ENCODE measurements around the gene ITPRID2. TPM values are rescaled to one million over a fixed set of nuclear protein-coding genes. Genes with fewer than 3 reads are reported as not detected.
A peak's percentile ranks its signal among the peaks of the same experiment; 100 is the strongest.

ITPRID2 gene
- total RNA-seq, 1 experiment from 2014 or later, result 1,605 TPM

- ATAC-seq (no peak), DNase-seq (ENCODE audit: low read depth, low spot score) (no peak)
- no peaks in the 10 kb centered on the region for H3K9me2 ChIP-seq (ENCODE audit: insufficient read depth)
- H3K27ac ChIP-seq (ENCODE audit: low read depth, low read length), result no peak overlapping the region
- ChIA-PET CTCF (no interaction called here), RAD21 (ENCODE audit: low non-redundant PET in 1 of 2, low total read pairs in 2 of 2, uncharacterized antibody in 2 of 2, unreplicated experiment in 2 of 2) (interaction anchor here in 1 of 2 experiments (0.7 kb wide), 1 partner anchor 131 kb away, joined by 3 read pairs; no protein-coding TSS in a partner anchor), POLR2A (no interaction called here)
- H3K79me2 ChIP-seq (ENCODE audit: insufficient read depth, low read length), result no peaks in the 10 kb centered on the region
- no peaks in the 10 kb centered on the region; a peak in 1 of 4 replicates for H3K36me3 ChIP-seq (ENCODE audit: control insufficient read depth in 1 of 2, insufficient read depth in 2 of 2, low read length in 2 of 2)
- H3K9ac ChIP-seq (ENCODE audit: low read length), result no peak overlapping the region
- TF ChIP-seq FOSL1 (IDR thresholded peaks at IDR 0.05; ENCODE audit: low read depth) (no peak), ZNF274 (IDR thresholded peaks at IDR 0.05; ENCODE audit: low read depth, low read length) (no peak), JUND (IDR thresholded peaks at IDR 0.05) (no peak), REST (IDR thresholded peaks at IDR 0.05; ENCODE audit: low read depth) (no peak), YY1 (IDR thresholded peaks at IDR 0.05; ENCODE audit: extremely low read depth, insufficient replicate concordance, low read depth, low read length) (no peak), POLR2A (IDR thresholded peaks at IDR 0.05; ENCODE audit: borderline replicate concordance, extremely low read depth, insufficient read depth, insufficient read length) (no peak), SP1 (IDR thresholded peaks at IDR 0.05; ENCODE audit: low read depth) (no peak), CBX3 (IDR thresholded peaks at IDR 0.05; ENCODE audit: low read depth) (no peak), SRF (IDR thresholded peaks at IDR 0.05; ENCODE audit: low read depth) (no peak), ZBTB33 (IDR thresholded peaks at IDR 0.05; ENCODE audit: extremely low read depth, insufficient replicate concordance, low read length) (no peak), MAX (IDR thresholded peaks at IDR 0.05) (no peak), CTCF (IDR thresholded peaks at IDR 0.05 in 2 of 3, conservative IDR thresholded peaks at IDR 0.05 in 1 of 3; ENCODE audit: borderline replicate concordance in 1 of 3, insufficient read depth in 1 of 3, low read depth in 2 of 3, low read length in 2 of 3) (no peak), TCF7L2 (IDR thresholded peaks at IDR 0.05; ENCODE audit: borderline replicate concordance, extremely low read depth, insufficient read depth, insufficient read length) (no peak)
- intact Hi-C loops (cut with micrococcal nuclease), result no loop called here
- H3K4me2 ChIP-seq (ENCODE audit: low read length), result no peak overlapping the region
- BruUV-seq (replicated peaks), result no TSS peak
- H3K27me3 ChIP-seq (ENCODE audit: insufficient read depth, low read length), result no peaks in the 10 kb centered on the region
- peaks cover 10 to 56% of the 10 kb centered on the region in 2 experiments; a peak in 3 of 4 replicates for H3K4me1 ChIP-seq (ENCODE audit: control insufficient read depth in 1 of 2, insufficient read depth in 2 of 2, low read length in 2 of 2)
- no peaks in the 10 kb centered on the region for H3K9me3 ChIP-seq (ENCODE audit: control insufficient read depth in 1 of 2, insufficient read depth in 1 of 2, low read depth in 1 of 2, low read length in 2 of 2)
- H3K4me3 ChIP-seq (replicated peaks in 1 of 2; ENCODE audit: low read depth in 1 of 2, low read length in 2 of 2), result no peak overlapping the region
- H4K20me1 ChIP-seq (ENCODE audit: insufficient read depth), result no peaks in the 10 kb centered on the region
- H2AFZ ChIP-seq (ENCODE audit: low read depth, low read length, poor library complexity, severe bottlenecking), result peak overlapping the region; percentile 10
Observed at GRCh38 chr2:181846399-181847197, 44.9 kb upstream of the ITPRID2 start.
